ENCODE data around the gene CDADC1.

The CDADC1 gene

GRCh38 chr13:49247643-49248621 lies at the start of gene CDADC1:
TSS of gene CDADC1 (plus strand) at chr13:49247925. CDS start at chr13:49248038, 113 bp downstream.
- H3K4me3 ChIP-seq (ENCODE audit: low read depth in 1 of 2, low read length in 2 of 2): peak within 1 kb of the TSS; percentile 63 to 80
- H3K9ac ChIP-seq (ENCODE audit: low read depth, low read length): peak within 1 kb of the TSS; percentile 64
- peak within 1 kb of the TSS; percentile 84 for H3K27ac ChIP-seq (ENCODE audit: low read length)

GRCh38 chr13:49206641-49207040 lies 41.1 kb upstream of the CDADC1 start:
- no peak for ATAC-seq (ENCODE audit: insufficient read depth, low read depth)
- Histone ChIP-seq H3K27ac (ENCODE audit: low read length) (no peak overlapping the region), H3K27me3 (ENCODE audit: insufficient read depth, low read length, poor library complexity) (no peaks in the 10 kb centered on the region), H3K9ac (ENCODE audit: low read depth, low read length) (no peak overlapping the region), H3K36me3 (ENCODE audit: insufficient read depth, low read length) (peaks cover 70% of the 10 kb centered on the region), H3K9me3 (ENCODE audit: insufficient read depth, low read length, severe bottlenecking) (no peaks in the 10 kb centered on the region), H3K4me1 (ENCODE audit: insufficient read depth, low read length) (no peaks in the 10 kb centered on the region), H3K79me2 (ENCODE audit: insufficient read depth, low read length) (no peaks in the 10 kb centered on the region), H2AFZ (ENCODE audit: low read depth, low read length) (no peak overlapping the region), H4K20me1 (ENCODE audit: insufficient read depth, low read length) (no peaks in the 10 kb centered on the region), H3K4me2 (ENCODE audit: insufficient read depth, low read length) (no peak overlapping the region), H3K4me3 (ENCODE audit: low read depth in 1 of 2, low read length in 2 of 2) (no peak overlapping the region)
- TF ChIP-seq CTCF (IDR thresholded peaks at IDR 0.05; ENCODE audit: borderline replicate concordance, extremely low read depth, low read length, poor library complexity, severe bottlenecking) (no peak), EZH2 (IDR thresholded peaks at IDR 0.05; ENCODE audit: borderline replicate concordance, low read depth, low read length, severe bottlenecking) (no peak)
- DNase-seq: no peak

More at GRCh38 chr13:49247643-49248621, at the start of gene CDADC1:
- Histone ChIP-seq H4K20me1 (ENCODE audit: insufficient read depth, low read length) (no peaks in the 10 kb centered on the region), H3K4me1 (ENCODE audit: insufficient read depth, low read length) (peaks cover 58% of the 10 kb centered on the region), H3K27me3 (ENCODE audit: insufficient read depth, low read length, poor library complexity) (no peaks in the 10 kb centered on the region), H3K4me2 (ENCODE audit: insufficient read depth, low read length) (peak within 1 kb of the TSS; percentile 85), H3K36me3 (ENCODE audit: insufficient read depth, low read length) (peaks cover 10% of the 10 kb centered on the region), H3K79me2 (ENCODE audit: insufficient read depth, low read length) (peaks cover 61% of the 10 kb centered on the region), H3K9me3 (ENCODE audit: insufficient read depth, low read length, severe bottlenecking) (no peaks in the 10 kb centered on the region), H2AFZ (ENCODE audit: low read depth, low read length) (peak within 1 kb of the TSS; percentile 93)
- ATAC-seq (ENCODE audit: insufficient read depth, low read depth) (peak; percentile 79), DNase-seq (peak; percentile 89)
- TF ChIP-seq EZH2 (IDR thresholded peaks at IDR 0.05; ENCODE audit: borderline replicate concordance, low read depth, low read length, severe bottlenecking) (no peak), CTCF (IDR thresholded peaks at IDR 0.05; ENCODE audit: borderline replicate concordance, extremely low read depth, low read length, poor library complexity, severe bottlenecking) (peak; percentile 11)

- Histone ChIP-seq H3K27me3 (ENCODE audit: insufficient read depth, low read length, poor library complexity) (no peaks in the 10 kb centered on the region), H3K79me2 (ENCODE audit: insufficient read depth, low read length) (no peaks in the 10 kb centered on the region), H3K36me3 (ENCODE audit: insufficient read depth, low read length) (peaks cover 51% of the 10 kb centered on the region), H3K4me3 (ENCODE audit: low read depth in 1 of 2, low read length in 2 of 2) (no peak overlapping the region), H3K9me3 (ENCODE audit: insufficient read depth, low read length, severe bottlenecking) (no peaks in the 10 kb centered on the region), H3K27ac (ENCODE audit: low read length) (no peak overlapping the region), H2AFZ (ENCODE audit: low read depth, low read length) (no peak overlapping the region), H3K4me1 (ENCODE audit: insufficient read depth, low read length) (peaks cover 5% of the 10 kb centered on the region), H4K20me1 (ENCODE audit: insufficient read depth, low read length) (no peaks in the 10 kb centered on the region), H3K4me2 (ENCODE audit: insufficient read depth, low read length) (no peak overlapping the region), H3K9ac (ENCODE audit: low read depth, low read length) (no peak overlapping the region)
- DNase-seq: no peak
- TF ChIP-seq EZH2 (IDR thresholded peaks at IDR 0.05; ENCODE audit: borderline replicate concordance, low read depth, low read length, severe bottlenecking) (no peak), CTCF (IDR thresholded peaks at IDR 0.05; ENCODE audit: borderline replicate concordance, extremely low read depth, low read length, poor library complexity, severe bottlenecking) (no peak)
- no peak for ATAC-seq (ENCODE audit: insufficient read depth, low read depth)
Observed at GRCh38 chr13:49208619-49209018, 39.1 kb upstream of the CDADC1 start.

Measured in DND-41 (cell line).